Measurements from ENCODE around the gene ARHGEF17.
A peak's percentile ranks its signal among the peaks of the same experiment; 100 is the strongest.

The ARHGEF17 gene

GRCh38 chr11:73331138-73331916 lies 23.3 kb downstream of the ARHGEF17 start:
- peak in 3 of 51 donors; percentile 27 to 43 (median 29) for DNase-seq

GRCh38 chr11:73333173-73333572 lies 25.1 kb downstream of the ARHGEF17 start:
- no peak for DNase-seq

- DNase-seq: no peak
Observed at GRCh38 chr11:73333640-73334383, 25.7 kb downstream of the ARHGEF17 start.

- peak in 9 of 51 donors; percentile 23 to 70 (median 51) for DNase-seq
Observed at GRCh38 chr11:73334384-73335203, 26.5 kb downstream of the ARHGEF17 start.

- DNase-seq: peak in 49 of 51 donors; percentile 19 to 89 (median 67)
Observed at GRCh38 chr11:73335204-73335923, 27.3 kb downstream of the ARHGEF17 start.

GRCh38 chr11:73337846-73338245 lies 29.8 kb downstream of the ARHGEF17 start:
- DNase-seq: no peak

- DNase-seq: no peak
Observed at GRCh38 chr11:73338279-73338678, 30.2 kb downstream of the ARHGEF17 start.

- DNase-seq: no peak
Observed at GRCh38 chr11:73340164-73340563, 32.1 kb downstream of the ARHGEF17 start.

GRCh38 chr11:73342633-73343032 lies 34.6 kb downstream of the ARHGEF17 start:
- DNase-seq: peak in 15 of 51 donors; percentile 22 to 61 (median 35)

- DNase-seq: peak in 3 of 51 donors; percentile 48 to 83 (median 67)
Observed at GRCh38 chr11:73343076-73343873, 35.2 kb downstream of the ARHGEF17 start.

- DNase-seq: peak in 42 of 51 donors; percentile 12 to 80 (median 52)
Observed at GRCh38 chr11:73344191-73344607, 36.1 kb downstream of the ARHGEF17 start.

GRCh38 chr11:73345481-73346160 lies 37.5 kb downstream of the ARHGEF17 start:
- no peak for DNase-seq

GRCh38 chr11:73346186-73346935 lies 38.3 kb downstream of the ARHGEF17 start:
- no peak for DNase-seq

GRCh38 chr11:73347067-73347466 lies 39.0 kb downstream of the ARHGEF17 start:
- DNase-seq: no peak

GRCh38 chr11:73348838-73349237 lies 40.8 kb downstream of the ARHGEF17 start:
- DNase-seq: no peak

GRCh38 chr11:73349633-73350032 lies 41.6 kb downstream of the ARHGEF17 start:
- no peak for DNase-seq

- peak in 31 of 51 donors; percentile 6 to 69 (median 29) for DNase-seq
Observed at GRCh38 chr11:73350908-73351636, 43.0 kb downstream of the ARHGEF17 start.

- DNase-seq: no peak
Observed at GRCh38 chr11:73353422-73353821, 45.3 kb downstream of the ARHGEF17 start.

All from hypothalamus (tissue), 51 donors.